Measurements from ENCODE around the gene CCBE1.

DNA sequence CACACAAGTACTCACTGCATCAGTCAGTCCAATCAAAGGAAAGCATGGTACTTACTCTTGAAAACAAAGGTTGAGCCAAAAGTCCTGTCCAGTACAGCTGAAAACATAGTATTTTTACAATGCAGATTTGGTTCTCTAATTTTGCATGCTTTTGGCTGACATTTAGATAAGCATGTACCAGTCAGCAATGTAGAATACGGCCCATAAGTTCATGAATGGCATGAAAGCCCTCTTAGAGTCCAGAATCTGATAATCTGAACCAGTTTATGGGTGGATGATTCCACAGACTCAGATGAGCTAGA lies 90.2 kb downstream of the CCBE1 start:
- TF ChIP-seq, protein P1, sequence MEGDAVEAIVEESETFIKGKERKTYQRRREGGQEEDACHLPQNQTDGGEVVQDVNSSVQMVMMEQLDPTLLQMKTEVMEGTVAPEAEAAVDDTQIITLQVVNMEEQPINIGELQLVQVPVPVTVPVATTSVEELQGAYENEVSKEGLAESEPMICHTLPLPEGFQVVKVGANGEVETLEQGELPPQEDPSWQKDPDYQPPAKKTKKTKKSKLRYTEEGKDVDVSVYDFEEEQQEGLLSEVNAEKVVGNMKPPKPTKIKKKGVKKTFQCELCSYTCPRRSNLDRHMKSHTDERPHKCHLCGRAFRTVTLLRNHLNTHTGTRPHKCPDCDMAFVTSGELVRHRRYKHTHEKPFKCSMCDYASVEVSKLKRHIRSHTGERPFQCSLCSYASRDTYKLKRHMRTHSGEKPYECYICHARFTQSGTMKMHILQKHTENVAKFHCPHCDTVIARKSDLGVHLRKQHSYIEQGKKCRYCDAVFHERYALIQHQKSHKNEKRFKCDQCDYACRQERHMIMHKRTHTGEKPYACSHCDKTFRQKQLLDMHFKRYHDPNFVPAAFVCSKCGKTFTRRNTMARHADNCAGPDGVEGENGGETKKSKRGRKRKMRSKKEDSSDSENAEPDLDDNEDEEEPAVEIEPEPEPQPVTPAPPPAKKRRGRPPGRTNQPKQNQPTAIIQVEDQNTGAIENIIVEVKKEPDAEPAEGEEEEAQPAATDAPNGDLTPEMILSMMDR (IDR thresholded peaks at IDR 0.05; ENCODE audit: insufficient read depth, low read length, poor library complexity, severe bottlenecking): no peak
- no peak for TF ChIP-seq EZH2phosphoT487 (conservative IDR thresholded peaks at IDR 0.05; ENCODE audit: low read length)

Measured in SU-DHL-6 (cell line).